ENCODE data around the gene AMZ1.

DNA sequence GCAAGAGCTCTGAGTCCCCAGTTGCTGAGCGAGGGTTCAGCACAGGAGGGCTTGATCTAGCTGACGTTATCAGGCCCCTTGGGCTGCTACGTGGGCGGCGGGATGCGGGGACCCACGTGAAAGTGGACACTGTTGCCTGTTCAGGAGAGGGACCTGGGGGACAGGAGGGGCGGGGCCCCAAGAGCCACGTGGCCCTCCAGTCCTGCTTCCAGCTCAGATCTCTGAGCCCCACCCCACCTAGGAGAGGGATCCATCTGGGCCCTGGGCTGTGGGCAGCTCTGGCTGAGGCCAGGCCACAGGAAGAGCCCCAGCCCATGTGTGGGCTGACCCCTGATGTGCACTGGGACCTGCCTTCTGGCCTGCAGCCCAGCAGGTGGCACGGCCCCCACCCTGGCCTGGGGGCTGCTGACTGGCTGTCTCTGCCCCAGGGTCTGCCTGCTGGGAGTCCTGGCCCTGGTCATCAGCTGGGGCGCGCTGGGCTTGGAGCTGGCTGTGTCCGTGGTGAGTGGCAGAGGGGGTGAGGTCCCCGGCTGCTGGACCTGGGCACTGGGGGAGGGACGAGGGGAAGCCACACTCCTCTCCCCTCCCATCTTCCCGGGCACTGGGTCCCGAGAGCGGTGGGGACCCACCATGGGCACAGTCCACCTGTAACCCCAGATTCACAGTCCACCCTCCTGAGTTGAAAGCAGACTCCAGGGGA lies 38.7 kb upstream of the AMZ1 start:
- TF ChIP-seq, protein P1, sequence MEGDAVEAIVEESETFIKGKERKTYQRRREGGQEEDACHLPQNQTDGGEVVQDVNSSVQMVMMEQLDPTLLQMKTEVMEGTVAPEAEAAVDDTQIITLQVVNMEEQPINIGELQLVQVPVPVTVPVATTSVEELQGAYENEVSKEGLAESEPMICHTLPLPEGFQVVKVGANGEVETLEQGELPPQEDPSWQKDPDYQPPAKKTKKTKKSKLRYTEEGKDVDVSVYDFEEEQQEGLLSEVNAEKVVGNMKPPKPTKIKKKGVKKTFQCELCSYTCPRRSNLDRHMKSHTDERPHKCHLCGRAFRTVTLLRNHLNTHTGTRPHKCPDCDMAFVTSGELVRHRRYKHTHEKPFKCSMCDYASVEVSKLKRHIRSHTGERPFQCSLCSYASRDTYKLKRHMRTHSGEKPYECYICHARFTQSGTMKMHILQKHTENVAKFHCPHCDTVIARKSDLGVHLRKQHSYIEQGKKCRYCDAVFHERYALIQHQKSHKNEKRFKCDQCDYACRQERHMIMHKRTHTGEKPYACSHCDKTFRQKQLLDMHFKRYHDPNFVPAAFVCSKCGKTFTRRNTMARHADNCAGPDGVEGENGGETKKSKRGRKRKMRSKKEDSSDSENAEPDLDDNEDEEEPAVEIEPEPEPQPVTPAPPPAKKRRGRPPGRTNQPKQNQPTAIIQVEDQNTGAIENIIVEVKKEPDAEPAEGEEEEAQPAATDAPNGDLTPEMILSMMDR (IDR thresholded peaks at IDR 0.05; ENCODE audit: low read depth, low read length), result no peak
- no peak for TF ChIP-seq EZH2phosphoT487 (IDR thresholded peaks at IDR 0.05; ENCODE audit: low read depth)
